ENCODE measurements around the gene STAT6.
"Not testable (repeated sequence)": the region's sequence is repeated elsewhere in the genome, so short reads cannot be mapped to it uniquely, and the experiment has no call there.

The STAT6 gene

GRCh38 chr12:57089271-57090245 lies 21.6 kb downstream of the STAT6 start:
- no peak for DNase-seq (ENCODE audit: low read depth, low spot score)

- no peak for DNase-seq (ENCODE audit: low read depth, low spot score)
Measured at GRCh38 chr12:57088354-57089270, 22.6 kb downstream of the STAT6 start, which contains the start of gene NAB2. NAB2 (plus strand) TSS chr12:57089114; CDS start chr12:57089272, 158 bp downstream.

- no peak for DNase-seq (ENCODE audit: low read depth, low spot score)
Measured at GRCh38 chr12:57087691-57088353, 23.3 kb downstream of the STAT6 start.

GRCh38 chr12:57087010-57087690 lies 24.0 kb downstream of the STAT6 start:
- DNase-seq (ENCODE audit: low read depth, low spot score): no peak

GRCh38 chr12:57086493-57087009 lies 24.6 kb downstream of the STAT6 start:
- DNase-seq (ENCODE audit: low read depth, low spot score): no peak

GRCh38 chr12:57085999-57086492 lies 25.1 kb downstream of the STAT6 start:
- no peak for DNase-seq (ENCODE audit: low read depth, low spot score)

- DNase-seq (ENCODE audit: low read depth, low spot score): no peak
Measured at GRCh38 chr12:57080855-57081254, 30.3 kb downstream of the STAT6 start.

GRCh38 chr12:57079821-57080220 lies 31.3 kb downstream of the STAT6 start:
- DNase-seq (ENCODE audit: low read depth, low spot score): no peak

- peak; percentile 100 for DNase-seq (ENCODE audit: low read depth, low spot score)
Measured at GRCh38 chr12:57078519-57079404, 32.4 kb downstream of the STAT6 start, which contains the start of gene NEMP1. NEMP1 (minus strand) TSS chr12:57078791; CDS start chr12:57078745, 46 bp downstream.

- DNase-seq (ENCODE audit: low read depth, low spot score): not testable (repeated sequence)
Measured at GRCh38 chr12:57073566-57074450, 37.4 kb downstream of the STAT6 start.

- no peak for DNase-seq (ENCODE audit: low read depth, low spot score)
Measured at GRCh38 chr12:57072661-57073060, 38.5 kb downstream of the STAT6 start.

GRCh38 chr12:57069523-57069922 lies 41.6 kb downstream of the STAT6 start:
- DNase-seq (ENCODE audit: low read depth, low spot score): no peak

GRCh38 chr12:57066245-57066644 lies 44.9 kb downstream of the STAT6 start:
- DNase-seq (ENCODE audit: low read depth, low spot score): no peak

- DNase-seq (ENCODE audit: low read depth, low spot score): no peak
Measured at GRCh38 chr12:57063991-57064685, 47.0 kb downstream of the STAT6 start.

- DNase-seq (ENCODE audit: low read depth, low spot score): no peak
Measured at GRCh38 chr12:57058454-57058853, 52.7 kb downstream of the STAT6 start.

- DNase-seq (ENCODE audit: low read depth, low spot score): no peak
Measured at GRCh38 chr12:57057067-57057751, 54.0 kb downstream of the STAT6 start.

- no peak for DNase-seq (ENCODE audit: low read depth, low spot score)
Measured at GRCh38 chr12:57055824-57056223, 55.3 kb downstream of the STAT6 start.

Data from iPS DF 19.7 (cell line).